ENCODE measurements around the gene METTL22. TPM values are rescaled to one million over a fixed set of nuclear protein-coding genes. Genes with fewer than 3 reads are reported as not detected.

METTL22 gene
- total RNA-seq, 4 donors from 2014 or later, result 14.4 to 31.9 (median 24.8) TPM

- no peak for ATAC-seq
- 67 to 78% methylated on average over 9 to 10 of the region's 12 CpGs for WGBS, 2 donors (ENCODE audit: low coverage in 1 of 2)
Measured at GRCh38 chr16:8696880-8697279, 75.4 kb downstream of the METTL22 start.

GRCh38 chr16:8697965-8698364 is 76.5 kb downstream of the METTL22 start:
- Histone ChIP-seq H3K9me3 (no peaks in the 10 kb centered on the region), H3K4me3 (no peak overlapping the region), H3K27ac (no peak overlapping the region), H3K4me1 (no peaks in the 10 kb centered on the region), H3K36me3 (peaks cover 0 to 11% of the 10 kb centered on the region in 2 donors), H3K27me3 (no peaks in the 10 kb centered on the region)
- 23 to 56% methylated on average over 2 to 3 of the region's 3 CpGs for WGBS, 2 donors (ENCODE audit: low coverage in 1 of 2)
- TF ChIP-seq POLR2AphosphoS5 (IDR thresholded peaks at IDR 0.05), result no peak
- TF ChIP-seq POLR2A (IDR thresholded peaks at IDR 0.05), result no peak
- no peak for ATAC-seq

More at GRCh38 chr16:8696880-8697279, 75.4 kb downstream of the METTL22 start:
- no peaks in the 10 kb centered on the region for H3K4me1 ChIP-seq
- no peaks in the 10 kb centered on the region for H3K9me3 ChIP-seq
- H3K4me3 ChIP-seq, result no peak overlapping the region
- no peak for TF ChIP-seq POLR2A (IDR thresholded peaks at IDR 0.05)
- no peak for TF ChIP-seq CTCF (IDR thresholded peaks at IDR 0.05)
- TF ChIP-seq EP300 (IDR thresholded peaks at IDR 0.05), result no peak
- no peak for TF ChIP-seq POLR2AphosphoS5 (IDR thresholded peaks at IDR 0.05)
- no peak overlapping the region for H3K27ac ChIP-seq
- no peaks in the 10 kb centered on the region for H3K27me3 ChIP-seq
- H3K36me3 ChIP-seq, result peaks cover 0 to 6% of the 10 kb centered on the region in 2 donors

Small RNAs within 50 kb of the gene (small RNA-seq; reads per million reads assigned to genes)
- gene RN7SL743P, result 0 reads per million in 4 donors

Other genes starting within 250 kb of the METTL22 start
- not detected for gene TMEM114, start 31.2 kb upstream of the METTL22 start, total RNA-seq
- 10 to 100 TPM in 2 of 4 donors, 1 to 10 TPM in 2; 5.3 to 15.6 (median 10.3) TPM for gene ABAT, start 52.9 kb downstream of the METTL22 start, total RNA-seq
- gene TMEM186, start 175.9 kb downstream of the METTL22 start, total RNA-seq, result 10 to 100 TPM in 1 of 4 donors, 1 to 10 TPM in 3; 7.2 to 11.3 (median 8.9) TPM
- 10 to 100 TPM; 15.4 to 29.0 (median 20.3) TPM for gene PMM2, start 176.1 kb downstream of the METTL22 start, total RNA-seq
- gene CARHSP1, start 247.3 kb downstream of the METTL22 start, total RNA-seq, result 10 to 100 TPM; 29.3 to 79.8 (median 72.5) TPM